Panc1 (cell line): ENCODE data around the gene HSF2BP. TPM values are rescaled to one million over a fixed set of nuclear protein-coding genes. Genes with fewer than 3 reads are reported as not detected.

Experiments
- ATAC-seq: fragments of 200-7000 bp; cut with Tn5 transposase; 2 replicates; pipeline ENCODE4 v1.9.1; 2020; ENCODE audit warnings: mild to moderate bottlenecking, moderate library complexity
- BruUV-seq: library from RNA; stranded (reverse); fragments of 400-500 nt; replicated peaks from 2 replicates; lab custom pipeline; 2021; lab: Mats Ljungman, UMichigan
- CTCF ChIA-PET: fragments of 300-600 bp; sonication (Branson Sonifier 250); formaldehyde crosslinking; loops from one replicate; lab custom pipeline; 2022; ENCODE audit warnings: antibody characterized with exemption; lab: Charles Lee
- POLR2A ChIA-PET: fragments of 300-600 bp; sonication (Branson Sonifier 250); formaldehyde crosslinking; loops from one replicate; lab custom pipeline; 2022; ENCODE audit warnings: antibody characterized with exemption; lab: Charles Lee
- DNase-seq: peaks from one replicate; pipeline ENCODE4 v3.0.0-alpha.2; 2010; ENCODE audit warnings: low read depth, low spot score
- H3K27ac ChIP-seq: 2 replicates; pipeline ENCODE4 v1.5.1; 2011; ENCODE audit warnings: mild to moderate bottlenecking, low read length, inconsistent platforms
- H3K27me3 ChIP-seq: fragments of 200-500 bp; sonication (Bioruptor generic); 2 replicates; pipeline ENCODE4 v1.6.0; 2014; ENCODE audit warnings: low read length, inconsistent platforms; ENCODE audit not compliant: control insufficient read depth, insufficient read depth
- H3K36me3 ChIP-seq: fragments of 200-500 bp; sonication (Bioruptor generic); 2 replicates; pipeline ENCODE4 v1.5.1; 2014; ENCODE audit warnings: inconsistent platforms, mild to moderate bottlenecking, low read length, moderate library complexity; ENCODE audit not compliant: control insufficient read depth, insufficient read depth
- H3K4me1 ChIP-seq: 2 replicates; pipeline ENCODE4 v1.5.1; 2011; ENCODE audit warnings: inconsistent platforms, mild to moderate bottlenecking, low read length, moderate library complexity; ENCODE audit not compliant: control insufficient read depth, insufficient read depth
- H3K4me3 ChIP-seq, 2 experiments: 2 replicates each; pipeline ENCODE4 v1.5.1; 2011 to 2012; ENCODE audit warnings: low read depth in 2 of 2, low read length in 2 of 2, mild to moderate bottlenecking in 2 of 2, inconsistent platforms in 1 of 2, moderate library complexity in 1 of 2
- H3K9me3 ChIP-seq: fragments of 200-500 bp; sonication (Bioruptor generic); 2 replicates; pipeline ENCODE4 v1.5.1; 2014; ENCODE audit warnings: low read depth, mild to moderate bottlenecking, inconsistent platforms, low read length, moderate library complexity; ENCODE audit not compliant: control insufficient read depth, insufficient read depth
- POLR2AphosphoS5 ChIP-seq: IDR thresholded peaks from 2 replicates; pipeline ENCODE4 v1.6.1; 2012; ENCODE audit warnings: mild to moderate bottlenecking, low read depth, low read length, moderate library complexity
- SIN3A ChIP-seq: IDR thresholded peaks from 2 replicates; pipeline ENCODE4 v1.6.1; 2012; ENCODE audit warnings: low read depth, mild to moderate bottlenecking, low read length, moderate library complexity, borderline replicate concordance; ENCODE audit not compliant: insufficient read depth
- TCF7L2 ChIP-seq: IDR thresholded peaks from 2 replicates; pipeline ENCODE4 v1.6.1; 2011; ENCODE audit warnings: mild to moderate bottlenecking, low read depth, low read length, inconsistent platforms
- in situ Hi-C: cut with HindIII; loops from 2 replicates; pipeline ENCODE4 v1.10.0; 2016; ENCODE audit warnings: low sequenced_read_pairs, low pct_unique_long_range_greater_than_20kb
- intact Hi-C: fragments of 100-400 bp; cut with micrococcal nuclease; formaldehyde crosslinking; loops from one replicate; pipeline ENCODE4 v1.10.0; 2022; ENCODE audit not compliant: unreplicated experiment
- total RNA-seq: library from RNA; stranded (reverse); gene quantifications from one replicate; pipeline ENCODE4 v1.2.1, GENCODE V29; 2021; ENCODE audit not compliant: unreplicated experiment
- TF ChIP-seq, protein P1 (sequence below), 2 experiments: IDR thresholded peaks; 2 replicates each; pipeline ENCODE4 v1.6.1; 2011 to 2012; ENCODE audit warnings: low read depth in 2 of 2, control low read depth in 1 of 2, low read length in 1 of 2, mild to moderate bottlenecking in 1 of 2, moderate library complexity in 1 of 2; ENCODE audit not compliant: insufficient read depth in 1 of 2
- TF ChIP-seq, protein P2 (sequence below): fragments of 450-650 bp; IDR thresholded peaks from 2 replicates; pipeline ENCODE4 v1.5.1; 2017; ENCODE audit warnings: mild to moderate bottlenecking

The HSF2BP gene
- total RNA-seq, 1 experiment from 2014 or later, result 4.2 TPM

DNA sequence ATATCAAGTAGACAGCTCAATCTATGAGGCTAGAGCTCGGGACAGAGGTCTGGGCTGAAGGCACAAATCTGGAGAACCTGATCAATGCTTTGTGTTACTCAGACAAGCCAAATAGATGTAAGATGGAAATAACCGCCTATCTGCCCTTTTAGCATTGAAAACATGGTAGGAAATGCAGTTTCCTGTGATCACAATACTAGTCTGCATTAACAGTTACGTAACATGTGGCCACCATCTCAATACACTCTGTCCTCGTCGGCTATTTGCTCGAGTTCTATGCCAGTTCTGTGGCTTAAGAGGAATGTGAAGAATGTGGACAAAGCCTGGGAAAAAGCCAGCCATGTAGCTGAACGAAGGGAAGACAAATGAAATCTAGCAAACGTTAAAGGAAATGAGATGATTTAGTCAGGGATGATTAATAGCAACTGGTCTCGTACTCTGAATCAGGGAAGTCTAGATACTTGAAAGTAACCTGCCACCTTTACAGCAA, 73.3 kb downstream of the HSF2BP start:
- in situ Hi-C loops, result no loop called here
- Histone ChIP-seq H3K27ac (peak overlapping the region; percentile 87), H3K4me3 (no peak overlapping the region), H3K4me1 (peaks cover 30% of the 10 kb centered on the region), H3K27me3 (no peaks in the 10 kb centered on the region), H3K36me3 (no peaks in the 10 kb centered on the region), H3K9me3 (no peaks in the 10 kb centered on the region)
- CTCF ChIA-PET, result no interaction called here
- POLR2A ChIA-PET, result interaction anchor here (0.9 kb wide), 1 partner anchor 12 kb away, joined by 3 read pairs; no protein-coding TSS in a partner anchor
- intact Hi-C loops, result no loop called here
- no peak for TF ChIP-seq TCF7L2
- TF ChIP-seq, protein P1, sequence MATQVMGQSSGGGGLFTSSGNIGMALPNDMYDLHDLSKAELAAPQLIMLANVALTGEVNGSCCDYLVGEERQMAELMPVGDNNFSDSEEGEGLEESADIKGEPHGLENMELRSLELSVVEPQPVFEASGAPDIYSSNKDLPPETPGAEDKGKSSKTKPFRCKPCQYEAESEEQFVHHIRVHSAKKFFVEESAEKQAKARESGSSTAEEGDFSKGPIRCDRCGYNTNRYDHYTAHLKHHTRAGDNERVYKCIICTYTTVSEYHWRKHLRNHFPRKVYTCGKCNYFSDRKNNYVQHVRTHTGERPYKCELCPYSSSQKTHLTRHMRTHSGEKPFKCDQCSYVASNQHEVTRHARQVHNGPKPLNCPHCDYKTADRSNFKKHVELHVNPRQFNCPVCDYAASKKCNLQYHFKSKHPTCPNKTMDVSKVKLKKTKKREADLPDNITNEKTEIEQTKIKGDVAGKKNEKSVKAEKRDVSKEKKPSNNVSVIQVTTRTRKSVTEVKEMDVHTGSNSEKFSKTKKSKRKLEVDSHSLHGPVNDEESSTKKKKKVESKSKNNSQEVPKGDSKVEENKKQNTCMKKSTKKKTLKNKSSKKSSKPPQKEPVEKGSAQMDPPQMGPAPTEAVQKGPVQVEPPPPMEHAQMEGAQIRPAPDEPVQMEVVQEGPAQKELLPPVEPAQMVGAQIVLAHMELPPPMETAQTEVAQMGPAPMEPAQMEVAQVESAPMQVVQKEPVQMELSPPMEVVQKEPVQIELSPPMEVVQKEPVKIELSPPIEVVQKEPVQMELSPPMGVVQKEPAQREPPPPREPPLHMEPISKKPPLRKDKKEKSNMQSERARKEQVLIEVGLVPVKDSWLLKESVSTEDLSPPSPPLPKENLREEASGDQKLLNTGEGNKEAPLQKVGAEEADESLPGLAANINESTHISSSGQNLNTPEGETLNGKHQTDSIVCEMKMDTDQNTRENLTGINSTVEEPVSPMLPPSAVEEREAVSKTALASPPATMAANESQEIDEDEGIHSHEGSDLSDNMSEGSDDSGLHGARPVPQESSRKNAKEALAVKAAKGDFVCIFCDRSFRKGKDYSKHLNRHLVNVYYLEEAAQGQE (IDR thresholded peaks at IDR 0.05; ENCODE audit: insufficient read depth in 1 of 2, low read depth in 2 of 2, low read length in 1 of 2), result no peak
- peak; percentile 42; the same call in 1 of the 2 replicates for TF ChIP-seq POLR2AphosphoS5
- TF ChIP-seq, protein P2, sequence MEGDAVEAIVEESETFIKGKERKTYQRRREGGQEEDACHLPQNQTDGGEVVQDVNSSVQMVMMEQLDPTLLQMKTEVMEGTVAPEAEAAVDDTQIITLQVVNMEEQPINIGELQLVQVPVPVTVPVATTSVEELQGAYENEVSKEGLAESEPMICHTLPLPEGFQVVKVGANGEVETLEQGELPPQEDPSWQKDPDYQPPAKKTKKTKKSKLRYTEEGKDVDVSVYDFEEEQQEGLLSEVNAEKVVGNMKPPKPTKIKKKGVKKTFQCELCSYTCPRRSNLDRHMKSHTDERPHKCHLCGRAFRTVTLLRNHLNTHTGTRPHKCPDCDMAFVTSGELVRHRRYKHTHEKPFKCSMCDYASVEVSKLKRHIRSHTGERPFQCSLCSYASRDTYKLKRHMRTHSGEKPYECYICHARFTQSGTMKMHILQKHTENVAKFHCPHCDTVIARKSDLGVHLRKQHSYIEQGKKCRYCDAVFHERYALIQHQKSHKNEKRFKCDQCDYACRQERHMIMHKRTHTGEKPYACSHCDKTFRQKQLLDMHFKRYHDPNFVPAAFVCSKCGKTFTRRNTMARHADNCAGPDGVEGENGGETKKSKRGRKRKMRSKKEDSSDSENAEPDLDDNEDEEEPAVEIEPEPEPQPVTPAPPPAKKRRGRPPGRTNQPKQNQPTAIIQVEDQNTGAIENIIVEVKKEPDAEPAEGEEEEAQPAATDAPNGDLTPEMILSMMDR, result no peak
- no peak for TF ChIP-seq SIN3A
- no TSS peak for BruUV-seq
- ATAC-seq, result peak; percentile 93
- peak; percentile 88 for DNase-seq

DNA sequence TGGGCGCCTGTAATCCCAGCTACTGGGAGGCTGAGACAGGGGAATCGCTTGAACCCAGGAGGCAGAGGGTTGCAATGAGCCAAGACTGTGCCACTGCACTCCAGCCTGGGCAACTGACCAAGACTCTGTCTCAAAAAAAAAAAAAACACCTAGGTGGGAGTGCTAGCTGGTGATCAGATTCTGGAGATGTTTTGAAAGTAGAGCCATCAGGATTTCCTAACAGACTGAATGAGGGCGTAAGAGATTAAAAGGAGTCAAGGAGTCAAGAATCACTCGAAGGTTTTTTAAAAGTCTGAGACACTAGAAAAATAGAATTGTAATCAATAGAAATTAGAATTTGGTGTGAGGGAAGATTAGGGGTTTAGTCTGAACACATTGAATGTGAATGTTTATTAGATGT, 73.8 kb downstream of the HSF2BP start:
- intact Hi-C loops, result no loop called here
- Histone ChIP-seq H3K4me1 (peaks cover 30% of the 10 kb centered on the region), H3K4me3 (no peak overlapping the region), H3K36me3 (no peaks in the 10 kb centered on the region), H3K27ac (peak overlapping the region; percentile 87), H3K27me3 (no peaks in the 10 kb centered on the region), H3K9me3 (no peaks in the 10 kb centered on the region)
- ChIA-PET POLR2A (interaction anchor here (0.9 kb wide), 1 partner anchor 13 kb away, joined by 3 read pairs; no protein-coding TSS in a partner anchor), CTCF (no interaction called here)
- BruUV-seq, result no TSS peak
- TF ChIP-seq, protein P1 (IDR thresholded peaks at IDR 0.05; ENCODE audit: insufficient read depth in 1 of 2, low read depth in 2 of 2, low read length in 1 of 2), result no peak
- TF ChIP-seq TCF7L2 (no peak), SIN3A (no peak)
- ATAC-seq (0 out of 2 replicates have a peak, but pooled peaks have one; percentile 5), DNase-seq (no peak)
- in situ Hi-C loops, result no loop called here
